NOMO-1 treated with DMSO at 0.1 percent for 48 hours (cell line): ENCODE measurements around the gene DNAJC18.
"Not testable (repeated sequence)": the region's sequence is repeated elsewhere in the genome, so short reads cannot be mapped to it uniquely, and the experiment has no call there.

Source experiments
- DNase-seq: peaks from one replicate; lab custom pipeline; 2025; ENCODE audit not compliant: unreplicated experiment; lab: John Stamatoyannopoulos, UW

The DNAJC18 gene

GRCh38 chr5:139389701-139390638, 49.4 kb downstream of the DNAJC18 start, which contains the start of gene MZB1:
TSS of gene MZB1 (minus strand) at chr5:139389913. CDS start at chr5:139389856, 57 bp downstream.
- DNase-seq: no peak

- DNase-seq: no peak
Measured at GRCh38 chr5:139388198-139388821, 51.0 kb downstream of the DNAJC18 start.

GRCh38 chr5:139387611-139388197, 51.6 kb downstream of the DNAJC18 start:
- DNase-seq: no peak

GRCh38 chr5:139386956-139387355, 52.4 kb downstream of the DNAJC18 start:
- DNase-seq: not testable (repeated sequence)

GRCh38 chr5:139386050-139386438, 53.3 kb downstream of the DNAJC18 start:
- peak; percentile 85 for DNase-seq

- peak; percentile 45 for DNase-seq
Measured at GRCh38 chr5:139385061-139386049, 54.0 kb downstream of the DNAJC18 start.

GRCh38 chr5:139384591-139385051, 54.7 kb downstream of the DNAJC18 start:
- DNase-seq: no peak

GRCh38 chr5:139383993-139384590, 55.2 kb downstream of the DNAJC18 start:
- DNase-seq: no peak

GRCh38 chr5:139383275-139383992, 55.9 kb downstream of the DNAJC18 start, which contains the start of gene SLC23A1:
TSS of gene SLC23A1 (minus strand) at chr5:139383297. CDS start at chr5:139383253, 44 bp downstream.
- no peak for DNase-seq

- DNase-seq: no peak
Measured at GRCh38 chr5:139382807-139383206, 56.5 kb downstream of the DNAJC18 start.

- DNase-seq: no peak
Measured at GRCh38 chr5:139381837-139382761, 57.2 kb downstream of the DNAJC18 start.

GRCh38 chr5:139379626-139380449, 59.5 kb downstream of the DNAJC18 start:
- no peak for DNase-seq

GRCh38 chr5:139378941-139379361, 60.4 kb downstream of the DNAJC18 start:
- no peak for DNase-seq

GRCh38 chr5:139378101-139378825, 61.1 kb downstream of the DNAJC18 start:
- DNase-seq: no peak

GRCh38 chr5:139377226-139377625, 62.1 kb downstream of the DNAJC18 start:
- DNase-seq: no peak

GRCh38 chr5:139376364-139376763, 63.0 kb downstream of the DNAJC18 start:
- DNase-seq: no peak

- no peak for DNase-seq
Measured at GRCh38 chr5:139374909-139375308, 64.4 kb downstream of the DNAJC18 start.
